ENCODE measurements around the gene PAFAH1B2.

PAFAH1B2 gene

DNA sequence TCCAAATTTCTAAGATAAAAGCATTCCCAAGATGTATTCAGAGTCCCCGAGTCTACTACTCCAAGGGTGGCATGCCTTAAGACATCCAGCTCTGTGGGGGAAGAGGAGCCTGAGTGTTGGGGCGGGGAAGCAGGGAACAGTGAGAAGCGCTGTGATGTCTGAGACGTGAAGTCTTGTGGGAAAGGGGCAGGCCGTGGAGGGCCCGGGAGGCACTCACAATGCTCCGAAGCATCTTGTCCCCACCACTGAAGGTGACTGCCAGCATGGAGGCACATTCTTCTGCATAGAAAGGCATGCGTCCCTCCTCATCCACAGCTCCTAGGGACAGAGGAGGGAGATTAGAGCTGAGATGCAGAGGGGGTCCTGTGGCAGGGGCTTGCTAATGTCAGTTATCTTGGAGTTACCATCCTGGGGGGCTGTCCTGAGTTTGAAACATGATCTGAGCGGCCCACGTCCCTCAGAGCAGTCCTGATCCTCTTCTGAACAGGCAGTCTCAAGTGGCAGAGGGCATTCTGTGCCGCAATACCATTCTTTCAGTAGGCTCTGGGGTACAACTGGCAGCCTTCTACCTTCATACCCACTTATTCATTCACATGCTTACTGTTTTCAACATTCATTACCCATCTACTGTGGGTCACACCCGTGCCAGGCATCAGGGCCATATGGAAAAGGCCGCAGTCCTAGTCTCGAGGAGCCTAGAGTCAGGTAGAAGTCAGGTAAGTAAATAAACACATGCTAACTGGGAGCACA, 79.1 kb downstream of the PAFAH1B2 start:
- no peak for DNase-seq
- Histone ChIP-seq H3K36me3 (peaks cover 58% of the 10 kb centered on the region), H3K4me3 (ENCODE audit: low read depth, low read length) (no peak overlapping the region), H3K9me3 (no peaks in the 10 kb centered on the region), H3K4me1 (no peaks in the 10 kb centered on the region), H3K27me3 (no peaks in the 10 kb centered on the region)
- TF ChIP-seq, protein P1, sequence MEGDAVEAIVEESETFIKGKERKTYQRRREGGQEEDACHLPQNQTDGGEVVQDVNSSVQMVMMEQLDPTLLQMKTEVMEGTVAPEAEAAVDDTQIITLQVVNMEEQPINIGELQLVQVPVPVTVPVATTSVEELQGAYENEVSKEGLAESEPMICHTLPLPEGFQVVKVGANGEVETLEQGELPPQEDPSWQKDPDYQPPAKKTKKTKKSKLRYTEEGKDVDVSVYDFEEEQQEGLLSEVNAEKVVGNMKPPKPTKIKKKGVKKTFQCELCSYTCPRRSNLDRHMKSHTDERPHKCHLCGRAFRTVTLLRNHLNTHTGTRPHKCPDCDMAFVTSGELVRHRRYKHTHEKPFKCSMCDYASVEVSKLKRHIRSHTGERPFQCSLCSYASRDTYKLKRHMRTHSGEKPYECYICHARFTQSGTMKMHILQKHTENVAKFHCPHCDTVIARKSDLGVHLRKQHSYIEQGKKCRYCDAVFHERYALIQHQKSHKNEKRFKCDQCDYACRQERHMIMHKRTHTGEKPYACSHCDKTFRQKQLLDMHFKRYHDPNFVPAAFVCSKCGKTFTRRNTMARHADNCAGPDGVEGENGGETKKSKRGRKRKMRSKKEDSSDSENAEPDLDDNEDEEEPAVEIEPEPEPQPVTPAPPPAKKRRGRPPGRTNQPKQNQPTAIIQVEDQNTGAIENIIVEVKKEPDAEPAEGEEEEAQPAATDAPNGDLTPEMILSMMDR (IDR thresholded peaks at IDR 0.05; ENCODE audit: low read depth, low read length), result no peak

DNA sequence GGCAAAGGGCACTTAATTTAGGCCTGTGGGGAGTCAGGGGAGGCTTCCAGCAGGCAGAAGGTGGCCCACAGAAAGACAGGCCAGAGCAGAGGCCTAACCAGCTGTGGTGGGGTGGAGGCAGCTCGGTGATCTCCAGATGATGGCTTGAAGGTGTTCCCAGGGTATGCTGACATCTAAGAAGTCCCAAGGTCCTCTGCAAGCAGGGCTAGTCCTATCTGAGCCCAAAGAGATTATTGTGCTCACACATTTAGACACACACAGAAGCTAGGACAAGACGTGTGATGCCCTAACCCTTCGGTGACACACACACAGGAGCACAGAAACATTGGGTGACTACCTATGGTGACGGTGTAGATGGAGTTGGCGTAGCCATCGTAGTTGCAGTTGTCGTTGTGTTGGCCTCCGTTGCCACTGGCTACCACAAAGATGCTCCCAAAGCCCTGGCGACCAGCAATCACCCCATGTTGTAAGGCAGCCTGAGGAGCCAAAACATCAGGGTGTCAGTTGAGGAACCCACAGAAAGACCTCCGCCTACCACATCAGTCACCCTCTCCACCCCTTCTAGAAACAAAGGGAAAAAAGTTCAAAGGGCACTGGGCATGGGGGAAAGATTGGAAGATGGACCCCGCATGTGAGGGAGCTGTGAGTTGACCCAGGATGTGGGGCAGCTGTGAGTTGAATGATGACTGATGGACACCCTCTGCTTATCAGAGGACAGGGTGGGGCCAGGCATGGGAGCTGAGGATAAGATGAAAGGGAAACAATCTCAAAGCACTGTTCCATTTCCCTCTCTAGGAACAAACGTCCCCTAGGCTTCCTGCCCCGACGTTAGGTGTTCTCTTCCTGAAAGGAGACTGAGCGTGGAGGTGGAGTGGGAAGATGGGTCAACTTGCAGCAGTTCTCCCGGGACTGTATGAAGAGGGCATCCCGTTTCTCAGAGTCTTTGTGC, 79.9 kb downstream of the PAFAH1B2 start:
- Histone ChIP-seq H3K27me3 (no peaks in the 10 kb centered on the region), H3K4me3 (ENCODE audit: low read depth, low read length) (no peak overlapping the region), H3K36me3 (peaks cover 56% of the 10 kb centered on the region), H3K4me1 (no peaks in the 10 kb centered on the region), H3K9me3 (no peaks in the 10 kb centered on the region)
- DNase-seq, result no peak
- TF ChIP-seq, protein P1 (IDR thresholded peaks at IDR 0.05; ENCODE audit: low read depth, low read length), result no peak

DNA sequence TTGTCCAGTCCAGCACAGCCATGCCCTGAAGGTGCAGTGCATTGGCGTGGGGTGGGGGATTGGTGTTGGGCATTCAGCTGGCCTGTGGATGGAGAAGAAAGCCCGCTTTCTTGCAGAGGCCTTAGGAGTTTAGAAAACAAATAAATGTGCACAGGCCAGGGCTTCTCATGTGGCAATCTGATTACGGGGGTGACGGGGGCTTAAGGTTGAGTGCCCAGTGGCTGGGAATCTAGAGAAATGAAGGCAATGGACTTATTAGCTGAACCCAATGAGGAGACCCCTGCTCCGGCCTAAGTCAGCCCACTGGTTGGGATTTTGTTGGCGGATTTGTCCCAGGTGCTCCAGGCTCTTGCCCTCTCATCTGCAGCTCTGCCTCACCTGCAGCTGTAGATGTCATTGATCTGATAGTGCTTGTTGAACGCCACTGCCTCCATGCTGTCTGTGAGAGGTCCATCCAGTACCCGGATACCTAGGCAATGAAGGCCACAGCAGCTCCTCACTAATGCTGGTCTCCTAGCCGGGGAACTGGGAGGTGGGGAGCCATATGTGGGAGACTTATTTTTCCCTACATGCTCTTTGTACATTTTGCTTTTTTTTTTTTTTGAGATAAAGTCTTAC, 81.6 kb downstream of the PAFAH1B2 start:
- H3K9me3 ChIP-seq, result no peaks in the 10 kb centered on the region
- no peaks in the 10 kb centered on the region for H3K27me3 ChIP-seq
- no peaks in the 10 kb centered on the region for H3K4me1 ChIP-seq
- peaks cover 59% of the 10 kb centered on the region for H3K36me3 ChIP-seq
- no peak overlapping the region for H3K4me3 ChIP-seq (ENCODE audit: low read depth, low read length)
- TF ChIP-seq, protein P1 (IDR thresholded peaks at IDR 0.05; ENCODE audit: low read depth, low read length), result no peak
- no peak for DNase-seq

Measured in BE2C (cell line).